Measurements from ENCODE around the gene ADGRG1.

The ADGRG1 gene

DNA sequence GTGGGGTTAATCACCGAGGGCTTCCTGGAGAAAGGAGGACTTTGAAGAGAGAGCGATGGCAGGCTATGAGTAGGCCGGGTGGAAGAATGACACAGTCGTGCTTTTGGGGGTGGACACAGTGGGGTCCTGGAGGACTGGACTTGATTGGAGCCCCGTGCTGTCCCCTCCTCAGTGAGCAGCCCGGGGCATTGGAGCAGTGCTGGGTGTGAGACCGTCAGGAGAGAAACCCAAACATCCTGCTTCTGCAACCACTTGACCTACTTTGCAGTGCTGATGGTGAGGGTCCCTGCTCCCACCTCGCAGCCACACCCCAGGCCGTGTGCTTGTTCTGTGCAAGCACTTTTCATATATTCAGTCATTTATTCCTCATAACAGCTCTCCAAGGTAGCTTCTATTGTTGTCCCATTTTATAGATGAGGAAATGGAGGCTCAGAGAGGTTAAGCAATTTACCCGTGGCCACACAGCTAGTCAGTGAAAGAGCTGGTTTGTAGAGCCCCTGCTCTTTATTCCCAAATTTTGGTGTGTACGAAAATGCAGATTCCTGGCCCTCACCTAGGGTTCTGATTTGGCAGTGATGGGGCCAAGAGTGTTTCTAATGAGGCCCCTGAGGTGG, 28.0 kb downstream of the ADGRG1 start:
- no peaks in the 10 kb centered on the region for H3K36me3 ChIP-seq
- no peaks in the 10 kb centered on the region for H3K27me3 ChIP-seq
- H3K9me3 ChIP-seq: no peaks in the 10 kb centered on the region
- H3K4me1 ChIP-seq: no peaks in the 10 kb centered on the region
- TF ChIP-seq, protein P1, sequence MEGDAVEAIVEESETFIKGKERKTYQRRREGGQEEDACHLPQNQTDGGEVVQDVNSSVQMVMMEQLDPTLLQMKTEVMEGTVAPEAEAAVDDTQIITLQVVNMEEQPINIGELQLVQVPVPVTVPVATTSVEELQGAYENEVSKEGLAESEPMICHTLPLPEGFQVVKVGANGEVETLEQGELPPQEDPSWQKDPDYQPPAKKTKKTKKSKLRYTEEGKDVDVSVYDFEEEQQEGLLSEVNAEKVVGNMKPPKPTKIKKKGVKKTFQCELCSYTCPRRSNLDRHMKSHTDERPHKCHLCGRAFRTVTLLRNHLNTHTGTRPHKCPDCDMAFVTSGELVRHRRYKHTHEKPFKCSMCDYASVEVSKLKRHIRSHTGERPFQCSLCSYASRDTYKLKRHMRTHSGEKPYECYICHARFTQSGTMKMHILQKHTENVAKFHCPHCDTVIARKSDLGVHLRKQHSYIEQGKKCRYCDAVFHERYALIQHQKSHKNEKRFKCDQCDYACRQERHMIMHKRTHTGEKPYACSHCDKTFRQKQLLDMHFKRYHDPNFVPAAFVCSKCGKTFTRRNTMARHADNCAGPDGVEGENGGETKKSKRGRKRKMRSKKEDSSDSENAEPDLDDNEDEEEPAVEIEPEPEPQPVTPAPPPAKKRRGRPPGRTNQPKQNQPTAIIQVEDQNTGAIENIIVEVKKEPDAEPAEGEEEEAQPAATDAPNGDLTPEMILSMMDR (IDR thresholded peaks at IDR 0.05; ENCODE audit: low read depth, low read length): no peak
- no peak overlapping the region for H3K4me3 ChIP-seq (ENCODE audit: low read depth, low read length)
- DNase-seq: no peak

DNA sequence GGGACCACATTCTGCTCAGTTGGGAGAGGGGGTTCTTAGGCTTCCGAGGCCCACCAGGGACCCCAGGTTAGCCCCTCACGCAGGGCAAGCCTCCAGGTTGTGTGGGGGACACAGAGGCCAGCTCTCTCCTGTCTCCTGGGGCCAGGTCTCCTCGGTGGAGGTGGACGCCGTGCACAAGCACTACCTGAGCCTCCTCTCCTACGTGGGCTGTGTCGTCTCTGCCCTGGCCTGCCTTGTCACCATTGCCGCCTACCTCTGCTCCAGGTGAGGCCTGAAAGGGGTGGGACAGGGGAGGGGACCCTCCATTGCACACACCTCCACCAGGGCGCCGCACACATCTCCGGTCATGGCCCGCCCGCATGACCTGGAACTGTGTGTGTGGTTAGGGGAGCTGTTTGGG, 28.8 kb downstream of the ADGRG1 start:
- no peaks in the 10 kb centered on the region for H3K36me3 ChIP-seq
- no peak overlapping the region for H3K4me3 ChIP-seq (ENCODE audit: low read depth, low read length)
- no peaks in the 10 kb centered on the region for H3K27me3 ChIP-seq
- TF ChIP-seq, protein P1 (IDR thresholded peaks at IDR 0.05; ENCODE audit: low read depth, low read length): no peak
- H3K9me3 ChIP-seq: no peaks in the 10 kb centered on the region
- H3K4me1 ChIP-seq: no peaks in the 10 kb centered on the region
- no peak for DNase-seq

DNA sequence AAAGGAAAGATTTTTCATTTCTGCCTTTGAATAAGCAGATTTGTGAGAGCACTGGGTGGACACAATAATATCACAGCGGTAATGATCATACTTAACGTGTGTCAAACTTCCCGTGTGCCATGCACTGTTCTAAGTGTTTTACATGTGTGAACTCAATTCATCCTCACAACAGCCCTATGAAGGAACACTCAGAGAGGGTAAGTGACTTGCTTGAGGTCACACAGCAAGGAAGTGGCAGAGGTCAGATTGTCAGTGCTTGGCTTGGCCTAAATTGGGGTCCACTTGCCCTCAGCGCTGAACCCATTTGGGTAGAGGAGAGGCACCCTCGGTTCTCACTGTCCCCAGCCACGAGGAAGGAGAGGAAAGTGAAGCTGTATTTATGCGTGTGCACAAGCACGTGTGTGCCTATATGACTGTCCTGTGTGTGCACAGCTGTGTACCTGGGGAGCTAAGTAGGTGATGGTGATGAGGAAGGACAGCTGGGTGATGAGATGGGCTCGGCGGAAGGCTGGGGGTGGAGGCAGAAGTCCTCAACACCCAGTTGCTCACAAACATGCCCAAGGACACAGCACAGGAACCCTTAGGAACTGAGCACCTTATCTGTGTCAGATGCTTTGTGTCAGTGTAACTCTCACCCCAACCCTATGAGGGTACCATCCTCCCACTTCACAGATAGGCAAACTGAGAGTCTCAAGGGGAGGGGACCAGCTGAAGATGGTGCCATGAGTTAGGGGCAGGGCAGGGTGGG, 29.9 kb downstream of the ADGRG1 start:
- Histone ChIP-seq H3K4me1 (no peaks in the 10 kb centered on the region), H3K36me3 (no peaks in the 10 kb centered on the region), H3K27me3 (no peaks in the 10 kb centered on the region), H3K9me3 (no peaks in the 10 kb centered on the region), H3K4me3 (ENCODE audit: low read depth, low read length) (no peak overlapping the region)
- DNase-seq: no peak
- TF ChIP-seq, protein P1 (IDR thresholded peaks at IDR 0.05; ENCODE audit: low read depth, low read length): no peak

DNA sequence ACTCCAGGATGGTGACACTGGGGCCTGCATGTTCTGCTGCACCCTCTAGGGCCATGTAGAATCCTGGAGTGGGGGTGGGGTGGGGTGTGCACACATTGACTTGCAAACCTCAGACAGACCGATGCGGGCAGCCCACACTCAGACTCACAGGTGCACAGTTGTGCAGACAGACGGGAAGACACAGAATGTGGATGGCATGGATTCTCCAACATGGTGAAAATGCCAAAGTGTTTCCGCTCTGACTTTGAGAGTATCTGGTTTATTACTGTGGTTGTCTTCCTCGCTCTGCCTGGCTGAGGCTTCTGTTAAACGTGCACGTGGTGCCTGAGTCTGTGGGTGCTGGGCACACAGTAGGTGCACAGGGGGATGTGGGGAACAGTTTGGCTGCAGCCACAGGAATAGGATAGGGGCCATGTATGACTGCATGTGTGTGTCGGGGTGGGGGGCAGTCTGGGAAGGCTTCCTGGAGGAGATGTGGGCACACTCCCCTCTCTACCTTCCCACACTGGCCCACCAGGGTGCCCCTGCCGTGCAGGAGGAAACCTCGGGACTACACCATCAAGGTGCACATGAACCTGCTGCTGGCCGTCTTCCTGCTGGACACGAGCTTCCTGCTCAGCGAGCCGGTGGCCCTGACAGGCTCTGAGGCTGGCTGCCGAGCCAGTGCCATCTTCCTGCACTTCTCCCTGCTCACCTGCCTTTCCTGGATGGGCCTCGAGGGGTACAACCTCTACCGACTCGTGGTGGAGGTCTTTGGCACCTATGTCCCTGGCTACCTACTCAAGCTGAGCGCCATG, 30.6 kb downstream of the ADGRG1 start:
- H3K9me3 ChIP-seq: no peaks in the 10 kb centered on the region
- TF ChIP-seq, protein P1 (IDR thresholded peaks at IDR 0.05; ENCODE audit: low read depth, low read length): no peak
- H3K4me1 ChIP-seq: no peaks in the 10 kb centered on the region
- DNase-seq: no peak
- H3K4me3 ChIP-seq (ENCODE audit: low read depth, low read length): no peak overlapping the region
- no peaks in the 10 kb centered on the region for H3K36me3 ChIP-seq
- H3K27me3 ChIP-seq: no peaks in the 10 kb centered on the region

DNA sequence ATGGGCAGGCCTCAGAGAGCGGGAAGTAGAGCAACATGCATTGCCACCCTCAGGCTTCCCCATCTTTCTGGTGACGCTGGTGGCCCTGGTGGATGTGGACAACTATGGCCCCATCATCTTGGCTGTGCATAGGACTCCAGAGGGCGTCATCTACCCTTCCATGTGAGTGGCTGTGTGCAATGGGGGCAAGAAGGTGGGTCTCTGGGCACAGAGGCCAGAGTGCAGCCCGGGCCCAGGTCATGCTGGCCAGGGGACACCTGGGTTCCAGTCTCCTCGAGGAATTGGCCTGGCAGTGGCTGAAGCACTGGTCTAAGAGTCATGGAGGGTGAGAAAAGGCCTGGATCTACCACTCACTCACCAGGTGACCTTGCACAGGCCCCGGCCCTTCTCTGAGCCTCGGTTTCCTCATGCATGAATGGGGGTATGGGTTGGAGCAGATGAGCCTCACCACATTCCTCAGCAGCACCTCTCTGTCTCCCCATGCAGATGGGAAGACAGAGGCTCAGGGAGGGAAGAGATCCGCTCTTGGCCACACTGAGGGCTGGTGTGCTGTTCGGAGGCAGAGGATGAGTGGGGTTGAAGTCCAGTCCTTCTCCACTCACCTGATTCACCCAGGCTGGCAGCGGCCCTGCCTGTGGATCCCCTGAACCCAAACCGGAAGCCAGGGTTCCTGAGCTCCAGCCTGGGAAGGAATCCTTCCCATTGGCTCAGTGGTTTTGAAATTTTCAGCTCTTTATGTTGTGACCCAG, 32.5 kb downstream of the ADGRG1 start:
- Histone ChIP-seq H3K4me1 (no peaks in the 10 kb centered on the region), H3K4me3 (ENCODE audit: low read depth, low read length) (no peak overlapping the region), H3K36me3 (no peaks in the 10 kb centered on the region), H3K9me3 (no peaks in the 10 kb centered on the region), H3K27me3 (no peaks in the 10 kb centered on the region)
- no peak for DNase-seq
- TF ChIP-seq, protein P1 (IDR thresholded peaks at IDR 0.05; ENCODE audit: low read depth, low read length): no peak
